Astrocyte (in vitro differentiated cells and primary cell): ENCODE data around the gene SLC6A13.

ENCODE experiments used
- CTCF ChIP-seq: IDR thresholded peaks from 2 replicates; pipeline ENCODE4 v1.5.1; 2011; ENCODE audit warnings: low read depth, mild to moderate bottlenecking, inconsistent platforms, low read length, moderate library complexity; ENCODE audit not compliant: insufficient read depth
- EZH2 ChIP-seq: IDR thresholded peaks from 2 replicates; pipeline ENCODE4 v1.6.1; 2012; ENCODE audit warnings: mild to moderate bottlenecking, low read length, inconsistent platforms; ENCODE audit not compliant: insufficient read depth

- TF ChIP-seq EZH2 (no peak), CTCF (no peak)
Observed at GRCh38 chr12:208813-209212, 53.8 kb downstream of the SLC6A13 start.
